CD4-positive, alpha-beta T cell treated with Interleukin-10 for 1 hour (primary cell): ENCODE data around the gene PTPRB.

Source experiments
- DNase-seq: peaks from one replicate; pipeline ENCODE4 v3.0.0-alpha.2; 2020

The PTPRB gene

DNA sequence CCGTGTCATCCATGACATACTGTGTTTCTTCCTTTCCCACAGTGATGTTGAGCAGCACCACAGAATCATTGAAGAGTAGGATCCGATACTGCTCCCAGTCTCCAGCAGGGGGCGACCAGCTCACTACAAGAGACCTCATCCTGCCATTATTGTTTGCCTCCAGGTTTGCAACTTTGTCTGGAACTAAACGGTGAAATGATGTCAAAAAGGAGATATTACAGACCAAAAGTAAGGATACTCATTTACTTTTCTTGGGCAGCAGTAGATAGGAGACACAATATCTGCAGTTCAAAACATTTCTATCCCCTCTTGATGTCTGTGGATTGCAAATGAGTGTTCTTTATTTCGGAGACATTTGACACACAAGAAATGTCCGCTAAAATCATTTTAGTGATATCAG lies 47.2 kb downstream of the PTPRB start:
- DNase-seq, result peak; percentile 52

DNA sequence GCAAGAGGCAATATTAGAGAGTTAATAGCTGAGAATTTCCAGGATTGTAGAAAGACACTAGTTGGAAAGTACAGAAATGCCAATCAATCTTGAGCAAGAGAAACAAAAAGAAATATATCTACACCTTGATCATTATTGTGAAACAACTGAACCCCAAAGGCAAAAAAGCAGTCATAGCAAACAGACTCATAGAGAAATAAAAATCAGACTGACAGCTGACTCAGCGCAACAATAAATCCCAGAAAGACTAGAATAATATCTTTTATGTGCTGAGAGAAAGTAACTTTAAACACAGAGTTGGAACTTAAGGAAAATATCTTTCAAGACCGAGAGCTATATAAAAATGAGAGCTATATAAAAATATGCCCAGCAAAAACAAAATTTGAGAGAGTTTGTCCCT lies 52.9 kb downstream of the PTPRB start:
- DNase-seq, result no peak

- DNase-seq, result no peak
Measured at GRCh38 chr12:70583251-70583650, 54.0 kb downstream of the PTPRB start.

DNA sequence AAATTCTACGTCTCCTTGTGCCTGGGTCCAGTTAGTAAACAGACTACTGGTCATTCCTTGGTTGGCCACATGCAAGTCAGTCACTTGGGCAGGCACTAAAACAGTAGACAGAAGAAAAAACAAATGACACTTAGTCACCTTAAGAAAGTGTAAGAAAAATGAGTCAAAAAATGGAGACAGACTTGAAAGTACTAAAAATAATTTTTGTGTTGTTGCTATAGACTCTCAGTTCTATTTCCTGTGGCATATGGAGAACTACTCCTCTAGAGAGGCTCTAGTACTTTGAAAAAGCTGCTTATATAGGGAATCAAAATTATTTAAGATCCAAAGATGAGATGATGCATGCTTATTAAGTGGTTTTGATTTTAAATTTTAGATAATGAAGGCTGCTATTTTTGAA lies 56.0 kb downstream of the PTPRB start:
- DNase-seq, result no peak

GRCh38 chr12:70577283-70577634 lies 60.0 kb downstream of the PTPRB start:
- no peak for DNase-seq

GRCh38 chr12:70576341-70577282 lies 60.6 kb downstream of the PTPRB start:
- DNase-seq, result peak; percentile 57

DNA sequence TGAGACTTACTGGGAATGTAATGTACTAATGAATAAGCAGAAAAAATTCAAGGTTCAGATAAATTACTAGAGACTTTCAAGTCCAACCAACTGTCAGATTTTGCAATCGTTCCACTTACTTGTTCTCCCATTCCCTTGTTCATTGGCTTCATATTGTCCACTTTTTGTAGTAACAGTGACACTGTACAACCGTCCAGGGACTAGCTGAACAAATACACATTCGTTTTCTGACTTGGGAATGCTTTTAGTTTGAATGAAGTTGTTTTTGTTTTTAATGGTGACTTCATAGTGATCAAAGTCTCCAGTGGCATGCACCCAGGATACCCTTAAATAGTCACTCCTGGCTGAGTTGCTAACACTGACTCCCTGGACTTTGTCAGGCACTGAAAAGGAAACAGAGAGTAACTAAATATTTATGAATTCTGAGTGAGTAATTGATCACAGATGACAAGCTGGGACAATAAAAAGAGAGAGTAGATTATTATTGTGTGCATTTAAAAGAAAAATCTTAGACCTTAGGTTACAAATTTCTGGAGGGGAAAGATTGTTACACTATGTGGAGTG lies 65.4 kb downstream of the PTPRB start:
- DNase-seq, result no peak

GRCh38 chr12:70571029-70571428 lies 66.2 kb downstream of the PTPRB start:
- DNase-seq, result no peak

GRCh38 chr12:70561550-70561949 lies 75.7 kb downstream of the PTPRB start:
- no peak for DNase-seq

- DNase-seq, result no peak
Measured at GRCh38 chr12:70560671-70561070, 76.6 kb downstream of the PTPRB start.

DNA sequence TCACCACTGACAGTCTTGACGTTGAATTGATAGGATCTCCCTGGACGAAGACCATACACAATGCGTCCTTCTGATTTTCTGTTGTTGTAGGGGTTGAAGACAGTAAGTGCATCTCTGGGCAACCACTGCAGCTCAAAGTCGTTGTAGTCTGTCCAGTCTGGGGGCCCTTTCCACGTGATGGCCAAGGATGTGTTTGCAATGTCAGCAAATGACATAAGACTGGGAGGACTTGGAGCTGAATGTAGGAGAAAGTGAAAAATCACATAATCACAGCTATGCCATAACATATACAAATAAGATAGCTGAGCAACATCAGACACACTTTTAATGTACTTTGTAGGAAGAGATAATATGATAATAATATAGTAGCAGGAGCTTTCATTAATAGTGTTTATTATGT lies 77.8 kb downstream of the PTPRB start:
- DNase-seq, result no peak

GRCh38 chr12:70557583-70558191 lies 79.5 kb downstream of the PTPRB start:
- DNase-seq, result no peak

DNA sequence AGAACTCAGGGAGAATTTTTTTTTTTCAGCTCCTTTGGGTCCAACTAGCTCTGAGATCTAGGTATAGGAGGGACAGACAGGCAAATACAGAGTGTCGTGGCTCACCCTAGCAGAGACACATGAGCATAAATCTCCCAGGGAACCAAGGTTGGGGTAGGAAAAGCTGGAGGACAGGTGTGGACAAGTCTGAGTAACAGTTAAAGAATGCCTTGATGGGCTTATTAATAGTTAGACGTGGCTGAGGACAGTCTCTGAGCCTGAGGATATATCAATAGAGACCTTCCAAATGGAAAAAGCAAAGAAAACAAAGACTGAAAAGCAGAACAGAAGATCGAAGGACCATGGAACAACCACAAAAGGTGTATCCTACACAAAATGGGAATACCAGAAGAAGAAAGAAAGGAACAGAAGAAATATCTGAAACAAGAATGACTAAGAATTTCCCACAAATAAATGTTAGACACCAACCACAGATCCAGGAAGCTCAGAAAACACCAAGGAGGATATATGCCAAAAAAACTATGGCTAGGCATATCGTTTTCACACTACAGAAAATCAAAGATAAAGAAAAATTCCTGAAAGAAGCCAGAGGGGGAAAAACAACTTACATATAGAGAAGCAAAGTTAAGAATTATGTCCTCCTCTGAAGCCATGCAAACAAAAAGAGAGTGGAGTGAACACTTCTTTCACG lies 80.9 kb downstream of the PTPRB start:
- no peak for DNase-seq

- no peak for DNase-seq
Measured at GRCh38 chr12:70555081-70555480, 82.1 kb downstream of the PTPRB start.

- no peak for DNase-seq
Measured at GRCh38 chr12:70553391-70553859, 83.8 kb downstream of the PTPRB start.

GRCh38 chr12:70551731-70552130 lies 85.5 kb downstream of the PTPRB start:
- DNase-seq, result no peak

DNA sequence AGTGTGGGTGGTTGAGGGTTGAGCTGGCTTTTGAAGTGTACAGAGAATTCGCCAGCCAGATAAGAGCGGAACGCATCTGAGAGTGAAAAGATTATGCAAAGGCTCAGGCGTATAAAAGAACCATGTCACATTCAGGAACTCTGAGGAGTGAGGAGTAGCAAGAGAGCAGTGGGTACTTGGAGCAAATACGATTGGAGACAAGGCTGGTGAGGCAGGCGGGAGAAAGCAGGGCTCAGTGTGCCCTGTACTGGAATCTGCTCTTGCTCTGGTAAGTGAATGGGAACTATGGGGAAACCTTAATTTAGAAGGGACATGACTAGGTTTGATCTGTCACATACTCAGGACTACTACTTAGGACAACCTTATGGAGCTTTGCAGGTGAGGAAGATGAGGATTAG lies 87.0 kb downstream of the PTPRB start:
- DNase-seq, result no peak

- no peak for DNase-seq
Measured at GRCh38 chr12:70549340-70550179, 87.7 kb downstream of the PTPRB start.

GRCh38 chr12:70543444-70543843 lies 93.8 kb downstream of the PTPRB start:
- no peak for DNase-seq

GRCh38 chr12:70540996-70541395 lies 96.2 kb downstream of the PTPRB start:
- no peak for DNase-seq

- DNase-seq, result no peak
Measured at GRCh38 chr12:70536650-70537049, 100.6 kb downstream of the PTPRB start.

- DNase-seq, result no peak
Measured at GRCh38 chr12:70535896-70536374, 101.3 kb downstream of the PTPRB start.
